ENCODE data around the gene ANK2. TPM values are rescaled to one million over a fixed set of nuclear protein-coding genes. Genes with fewer than 3 reads are reported as not detected.
"Not testable (repeated sequence)": the region's sequence is repeated elsewhere in the genome, so short reads cannot be mapped to it uniquely, and the experiment has no call there.

Gene ANK2
- polyA plus RNA-seq, 12 donors, result 81.0 to 348 (median 266) TPM

- no peak for DNase-seq
Measured at GRCh38 chr4:113050371-113050755, 910 bp downstream of the ANK2 start.

GRCh38 chr4:113050837-113051236, 1.4 kb downstream of the ANK2 start:
- DNase-seq, result no peak

- no peak for DNase-seq
Measured at GRCh38 chr4:113051361-113051760, 1.9 kb downstream of the ANK2 start.

GRCh38 chr4:113052379-113052951, 3.0 kb downstream of the ANK2 start:
- DNase-seq, result no peak

GRCh38 chr4:113053883-113054282, 4.4 kb downstream of the ANK2 start:
- no peak for DNase-seq

- DNase-seq, result no peak
Measured at GRCh38 chr4:113056318-113056717, 6.9 kb downstream of the ANK2 start.

- no peak for DNase-seq
Measured at GRCh38 chr4:113057891-113058290, 8.4 kb downstream of the ANK2 start.

GRCh38 chr4:113059449-113060182, 10.2 kb downstream of the ANK2 start:
- DNase-seq, result no peak

GRCh38 chr4:113060853-113061252, 11.4 kb downstream of the ANK2 start:
- DNase-seq, result no peak

- DNase-seq, result no peak
Measured at GRCh38 chr4:113064244-113064643, 14.8 kb downstream of the ANK2 start.

GRCh38 chr4:113065629-113066028, 16.2 kb downstream of the ANK2 start:
- DNase-seq, result no peak

- DNase-seq, result not testable (repeated sequence)
Measured at GRCh38 chr4:113068771-113069170, 19.3 kb downstream of the ANK2 start.

GRCh38 chr4:113069212-113069892, 19.9 kb downstream of the ANK2 start:
- DNase-seq, result no peak

- no peak for DNase-seq
Measured at GRCh38 chr4:113070755-113071154, 21.3 kb downstream of the ANK2 start.

GRCh38 chr4:113071274-113071673, 21.8 kb downstream of the ANK2 start:
- no peak for DNase-seq

- no peak for DNase-seq
Measured at GRCh38 chr4:113071805-113072204, 22.4 kb downstream of the ANK2 start.

GRCh38 chr4:113073451-113074005, 24.1 kb downstream of the ANK2 start:
- DNase-seq, result no peak

- no peak for DNase-seq
Measured at GRCh38 chr4:113077575-113077974, 28.1 kb downstream of the ANK2 start.

GRCh38 chr4:113078066-113078465, 28.6 kb downstream of the ANK2 start:
- DNase-seq, result no peak

GRCh38 chr4:113080050-113080449, 30.6 kb downstream of the ANK2 start:
- DNase-seq, result no peak

- DNase-seq, result no peak
Measured at GRCh38 chr4:113080624-113081023, 31.2 kb downstream of the ANK2 start.

- DNase-seq, result no peak
Measured at GRCh38 chr4:113083346-113083745, 33.9 kb downstream of the ANK2 start.

- DNase-seq, result no peak
Measured at GRCh38 chr4:113086172-113086695, 36.8 kb downstream of the ANK2 start.

Measured in muscle of arm (tissue), 12 donors.